GM08714 (cell line): Measurements from ENCODE around the gene PPP2R3A.

Experiments used
- H3K4me3 ChIP-seq: fragments of 200-500 bp; sonication (Bioruptor generic); 2 replicates; pipeline ENCODE4 v1.5.1; 2014; ENCODE audit warnings: mild to moderate bottlenecking, low read length, inconsistent platforms
- ZNF274 ChIP-seq: IDR thresholded peaks from 2 replicates; pipeline ENCODE4 v1.6.1; 2012; ENCODE audit warnings: mild to moderate bottlenecking, low read depth, low read length

PPP2R3A gene

DNA sequence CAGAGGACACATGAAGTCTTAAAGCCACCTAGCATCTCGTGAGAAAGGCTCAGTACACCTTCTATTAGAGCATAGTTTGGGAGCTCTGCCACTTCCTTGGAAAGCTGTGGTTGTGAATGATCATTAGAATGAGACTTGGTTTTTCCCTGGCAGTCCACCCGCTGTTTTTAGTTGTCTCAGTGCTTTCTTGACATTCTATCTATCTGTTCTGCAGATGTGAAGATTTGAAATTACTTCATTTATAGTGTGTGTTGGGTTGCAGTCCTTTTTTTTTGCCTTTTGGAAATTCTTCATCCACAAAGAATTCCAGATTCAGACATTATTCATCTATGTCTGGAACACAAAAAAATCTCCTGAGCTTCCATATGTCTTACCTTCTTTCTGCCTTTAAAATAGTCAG is 23.7 kb downstream of the PPP2R3A start:
- H3K4me3 ChIP-seq = no peak overlapping the region
- no peak for TF ChIP-seq ZNF274

DNA sequence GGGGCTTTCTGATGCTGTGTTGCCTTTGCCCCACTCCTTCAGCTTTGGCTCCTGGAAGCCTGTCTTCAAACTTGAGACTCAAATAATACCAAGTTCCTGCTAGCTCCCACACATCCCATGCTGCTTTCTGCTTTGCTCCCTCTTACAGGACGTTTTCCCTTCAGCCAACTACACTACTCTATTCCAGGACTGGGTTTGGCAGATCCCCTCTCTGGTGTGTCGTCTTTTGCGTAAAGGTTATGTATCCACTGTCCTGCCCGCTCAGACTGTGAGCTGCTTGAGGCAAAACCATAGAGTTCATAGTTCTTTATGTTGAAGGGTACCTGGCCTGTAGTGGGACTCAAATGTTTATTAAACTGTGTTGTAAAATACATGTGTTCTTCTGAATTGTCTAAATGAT is 25.4 kb downstream of the PPP2R3A start:
- TF ChIP-seq ZNF274 = no peak
- no peak overlapping the region for H3K4me3 ChIP-seq

DNA sequence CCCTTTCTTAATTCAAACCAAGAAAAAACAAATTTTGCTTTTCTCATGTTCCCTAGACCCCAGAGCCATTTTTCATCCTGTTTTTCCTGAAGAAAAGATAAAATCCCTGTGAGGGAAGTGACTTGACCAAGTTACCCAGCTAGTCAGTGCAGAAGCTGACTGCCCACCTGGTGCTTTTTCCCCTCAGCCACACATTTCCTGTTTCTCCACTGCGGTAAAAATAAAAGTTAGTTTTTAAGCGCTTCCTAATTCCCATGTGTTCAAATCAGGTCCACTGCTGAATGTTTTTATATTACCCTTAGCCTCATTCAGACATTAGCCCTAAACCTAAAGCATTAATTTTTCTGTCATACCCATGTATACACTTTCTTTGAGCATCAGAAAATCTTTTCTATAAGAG is 26.1 kb downstream of the PPP2R3A start:
- H3K4me3 ChIP-seq = no peak overlapping the region
- no peak for TF ChIP-seq ZNF274

DNA sequence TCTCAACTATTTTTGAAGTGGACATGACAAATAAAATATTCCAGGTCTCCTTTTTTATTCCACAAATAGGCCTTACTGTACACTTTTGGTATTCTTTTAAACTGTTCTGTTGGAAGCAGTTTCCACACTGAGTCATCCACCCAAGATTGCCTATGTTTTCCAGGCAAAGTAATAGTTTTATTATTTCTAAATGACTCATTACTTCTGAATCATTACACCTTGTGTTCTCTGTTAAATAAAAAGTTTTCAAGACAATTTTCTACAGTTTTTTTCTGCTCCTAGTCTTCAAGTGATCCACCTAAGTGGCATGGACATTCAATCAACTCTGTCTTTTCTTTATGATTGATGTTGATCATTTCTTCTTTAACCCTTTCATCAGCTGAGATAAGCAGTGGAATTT is 26.5 kb downstream of the PPP2R3A start:
- TF ChIP-seq ZNF274 = no peak
- no peak overlapping the region for H3K4me3 ChIP-seq

DNA sequence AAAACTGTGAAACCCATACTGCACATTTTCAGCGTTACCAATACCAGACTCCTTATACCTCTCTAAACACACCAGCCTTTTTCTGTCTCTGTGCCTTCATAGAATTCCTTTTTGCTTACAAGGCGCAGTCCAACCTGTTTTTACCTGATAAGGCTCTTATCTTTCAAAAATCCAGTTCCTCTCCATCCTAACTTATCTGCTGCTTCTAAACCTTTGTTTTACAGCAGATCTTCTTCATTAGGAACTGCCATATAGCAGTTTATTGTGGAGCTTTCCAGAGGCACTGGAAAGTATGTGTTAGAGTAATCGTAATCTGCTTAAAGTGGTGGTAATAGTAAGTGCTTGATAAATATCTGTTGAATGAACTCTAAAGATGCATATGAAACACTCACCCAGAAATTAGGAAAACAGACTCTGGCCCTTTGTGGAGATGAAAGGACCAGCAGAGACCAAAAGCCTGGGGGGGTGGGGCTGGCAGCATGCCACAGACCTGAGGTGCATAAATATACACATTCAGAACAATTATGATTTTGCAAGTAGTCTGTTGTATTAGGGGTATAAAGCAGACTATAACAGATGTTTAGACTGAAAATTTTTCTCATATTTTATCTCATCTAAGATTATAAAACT is 29.3 kb downstream of the PPP2R3A start:
- no peak overlapping the region for H3K4me3 ChIP-seq
- TF ChIP-seq ZNF274 = no peak

DNA sequence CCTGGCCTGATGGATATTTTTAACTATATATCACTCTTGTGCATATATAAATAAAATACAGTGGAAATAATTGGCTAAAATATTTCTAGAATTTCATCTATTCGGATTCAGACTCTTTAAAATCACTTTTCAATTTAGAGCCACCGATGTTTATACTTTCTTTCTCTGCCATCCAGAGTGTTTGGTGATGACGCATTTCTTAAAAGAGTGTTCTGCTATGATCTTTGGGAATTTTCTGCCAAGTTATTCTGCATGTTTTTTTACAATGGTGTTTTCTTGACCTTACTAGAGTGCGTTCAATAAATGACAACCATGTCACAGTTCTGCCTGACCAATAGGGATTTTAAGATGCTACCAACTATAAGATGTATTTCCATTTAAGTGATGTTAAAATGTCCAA is 30.2 kb downstream of the PPP2R3A start:
- TF ChIP-seq ZNF274 = no peak
- no peak overlapping the region for H3K4me3 ChIP-seq

DNA sequence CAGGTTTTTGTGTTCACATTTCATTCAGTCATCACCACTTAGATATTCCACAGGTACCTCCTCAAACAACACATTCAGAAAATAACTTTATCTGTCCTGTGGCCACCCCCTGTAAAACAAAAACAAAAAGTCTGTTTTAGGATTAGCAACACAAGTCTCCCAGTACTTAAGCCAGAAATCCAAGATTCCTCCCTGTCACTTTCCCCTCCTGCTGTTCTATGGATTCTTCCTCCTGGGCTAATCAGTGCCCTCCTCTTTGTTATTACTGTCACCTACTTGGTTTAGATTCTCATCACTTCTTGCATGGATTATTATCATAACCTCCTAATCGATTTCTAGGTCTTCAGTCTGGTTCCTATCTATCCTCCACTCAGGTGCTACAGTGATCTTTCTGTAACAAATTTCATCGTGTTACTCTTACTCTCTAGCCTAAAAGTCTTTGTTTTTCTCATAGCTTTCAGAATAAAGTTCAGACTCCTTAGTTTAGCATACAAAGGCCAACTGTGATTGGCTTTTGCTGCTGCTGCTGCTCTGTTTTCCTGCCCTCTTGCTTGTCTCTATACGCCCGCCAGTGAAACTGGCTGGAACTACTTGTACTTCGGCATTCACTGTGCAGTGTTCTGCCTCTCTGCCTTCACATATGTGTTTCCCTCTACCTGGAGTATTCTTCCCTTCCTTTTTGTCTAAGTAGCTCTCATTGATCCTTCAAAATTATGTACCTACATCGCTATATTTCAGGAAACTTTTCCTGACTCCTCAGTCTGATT is 32.2 kb downstream of the PPP2R3A start:
- no peak for TF ChIP-seq ZNF274
- H3K4me3 ChIP-seq = no peak overlapping the region

DNA sequence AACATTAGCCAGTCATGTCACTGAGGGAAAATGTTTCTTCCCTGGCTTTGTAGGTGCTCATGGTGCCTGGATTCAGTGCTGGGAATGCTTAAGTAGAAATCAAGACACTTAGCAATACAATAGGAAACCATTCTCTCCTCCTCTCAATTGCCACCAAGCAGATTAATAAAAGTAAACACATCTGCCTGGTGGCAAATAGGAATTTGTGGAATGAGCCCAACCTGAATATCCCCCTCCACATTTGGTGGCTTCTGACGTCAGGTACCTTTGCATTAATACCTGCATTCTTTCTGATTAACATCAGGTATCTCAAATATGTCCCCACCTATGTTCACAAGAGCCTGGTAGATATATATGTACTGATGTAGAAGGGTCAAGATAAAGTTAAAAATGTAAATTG is 42.7 kb downstream of the PPP2R3A start:
- no peak overlapping the region for H3K4me3 ChIP-seq
- no peak for TF ChIP-seq ZNF274

DNA sequence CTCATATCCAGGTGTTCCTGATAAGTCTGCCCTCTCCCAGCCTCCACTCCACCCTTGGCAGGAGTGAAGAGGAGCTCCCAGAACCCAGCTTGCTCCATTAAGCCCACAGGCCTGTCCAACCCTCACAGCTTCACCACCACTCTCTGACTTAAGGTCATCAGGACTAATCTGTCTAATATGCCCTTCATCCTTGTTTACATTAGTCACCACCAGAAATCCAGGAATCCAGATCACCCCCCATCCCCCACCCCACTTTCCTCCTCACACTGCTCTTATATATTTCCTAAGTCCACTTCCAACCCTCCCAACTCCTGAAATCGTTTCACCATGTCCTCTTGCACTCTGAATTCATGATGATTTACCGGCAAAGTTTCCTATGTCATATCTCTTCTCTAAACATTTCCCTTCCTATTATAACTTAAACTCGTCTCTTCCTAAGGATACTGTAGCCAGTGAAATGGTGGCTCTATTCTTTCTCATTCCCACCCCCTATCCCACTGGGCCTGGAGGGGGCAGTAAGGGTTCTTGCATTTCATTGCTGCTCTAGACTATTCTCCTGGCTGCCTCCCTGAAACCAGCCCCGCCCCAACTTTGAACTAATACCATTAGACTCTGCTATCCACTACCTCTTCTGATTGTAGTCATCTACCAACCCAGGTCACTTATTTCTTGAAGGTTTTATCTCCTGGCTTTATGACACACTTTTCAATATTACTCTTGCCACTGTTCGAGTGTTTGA is 43.4 kb downstream of the PPP2R3A start:
- H3K4me3 ChIP-seq = no peak overlapping the region
- TF ChIP-seq ZNF274 = no peak

DNA sequence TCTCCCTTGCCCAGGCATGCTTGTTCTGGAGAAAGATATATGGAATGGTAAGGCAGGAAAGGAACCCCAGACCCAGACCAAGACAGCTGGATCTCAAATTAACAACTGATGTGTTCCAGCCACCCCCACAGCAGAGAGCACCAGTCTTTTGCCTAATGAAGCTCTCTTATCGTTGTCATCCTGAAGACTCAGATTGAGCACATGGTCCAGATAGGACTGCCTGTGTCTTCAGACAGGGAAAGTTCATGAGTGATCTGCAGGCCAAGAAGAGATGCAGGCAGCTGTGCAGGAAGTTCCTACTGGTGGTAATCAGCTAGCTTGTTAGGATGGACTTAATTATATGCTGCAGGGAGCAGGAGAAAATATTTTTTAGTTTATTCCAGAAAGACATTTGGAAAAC is 53.3 kb downstream of the PPP2R3A start:
- no peak for TF ChIP-seq ZNF274
- no peak overlapping the region for H3K4me3 ChIP-seq

DNA sequence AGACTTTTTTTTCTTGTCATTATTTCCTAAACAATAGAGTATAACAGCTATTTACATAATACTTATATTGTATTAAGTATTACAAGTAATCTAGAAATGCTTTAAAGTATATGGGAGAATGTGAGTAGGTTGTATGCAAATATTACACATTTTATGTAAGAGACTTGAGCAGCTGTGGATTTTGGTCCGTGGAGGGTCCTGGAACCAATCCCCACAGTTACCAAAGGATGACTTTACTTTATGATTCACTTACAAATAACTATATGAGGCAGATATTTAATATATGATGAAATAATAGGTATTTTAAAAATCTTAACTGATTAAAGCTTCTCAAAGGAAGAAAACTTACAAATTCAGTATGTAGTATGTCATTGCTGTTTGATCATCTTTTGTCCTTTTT is 56.3 kb downstream of the PPP2R3A start:
- H3K4me3 ChIP-seq = no peak overlapping the region
- no peak for TF ChIP-seq ZNF274

DNA sequence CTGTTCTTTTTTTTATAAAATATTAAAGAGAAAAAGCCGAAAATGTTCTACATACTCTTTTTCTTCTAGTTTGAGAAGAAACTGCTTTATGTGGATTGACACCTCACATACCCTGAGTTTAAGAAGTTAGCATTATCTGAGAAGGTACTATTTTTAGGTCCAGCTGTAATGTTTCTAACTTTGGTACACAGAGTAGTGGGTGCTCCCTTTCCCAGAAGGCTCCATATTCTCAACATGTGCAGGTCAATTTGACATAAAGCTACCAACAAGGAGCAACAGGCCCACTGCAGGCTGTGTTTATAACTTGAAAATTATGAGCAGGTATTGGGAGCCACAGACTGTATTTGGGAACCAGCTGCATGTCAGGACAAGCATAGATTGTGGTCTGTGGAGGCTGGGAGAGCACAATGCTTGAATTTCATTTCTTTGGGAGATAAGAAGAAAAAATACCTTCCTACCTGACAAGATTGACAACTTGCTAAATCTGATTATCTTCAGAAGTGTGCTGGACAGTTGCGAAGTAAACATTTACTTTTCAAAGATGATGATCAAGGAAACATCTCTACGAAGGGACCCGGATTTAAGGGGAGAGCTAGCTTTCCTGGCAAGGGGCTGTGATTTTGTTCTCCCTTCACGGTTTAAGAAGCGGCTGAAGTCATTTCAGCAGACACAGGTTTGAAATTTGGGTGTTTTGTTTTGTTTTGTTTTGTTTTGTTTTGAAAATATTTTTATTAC is 57.2 kb downstream of the PPP2R3A start:
- H3K4me3 ChIP-seq = no peak overlapping the region
- no peak for TF ChIP-seq ZNF274

DNA sequence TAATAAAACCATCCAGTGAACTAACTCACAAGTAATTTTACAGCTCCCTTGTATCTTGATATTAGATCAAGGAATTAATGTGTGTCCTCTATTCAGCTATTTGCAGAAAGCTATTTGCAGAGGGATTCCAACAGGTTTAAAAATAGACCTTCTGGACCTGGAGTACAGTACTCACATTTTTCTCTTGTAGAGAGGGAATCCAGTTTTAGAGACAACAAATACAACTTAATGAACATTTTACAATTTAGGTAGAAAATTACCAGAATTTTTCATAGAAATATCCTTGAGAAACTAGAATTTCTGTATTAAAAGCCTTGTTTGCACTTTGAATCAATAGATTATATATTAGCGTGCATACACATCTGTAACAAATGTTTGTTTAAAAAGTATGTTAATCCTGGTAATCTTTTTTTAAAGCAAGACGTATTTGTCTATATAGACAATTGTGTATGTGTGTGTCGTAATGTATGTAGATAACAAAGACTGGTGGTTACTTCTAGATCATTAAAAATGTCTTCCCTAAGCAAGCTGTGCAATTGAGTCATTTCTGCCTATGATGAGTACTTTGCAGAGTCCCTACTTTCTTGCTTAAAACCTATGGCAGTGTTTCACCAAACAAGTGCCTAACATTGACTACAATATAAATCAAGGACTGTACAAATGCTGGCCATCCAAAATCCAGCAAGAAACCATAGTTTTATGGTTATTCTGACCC is 57.9 kb downstream of the PPP2R3A start:
- H3K4me3 ChIP-seq = no peak overlapping the region
- no peak for TF ChIP-seq ZNF274

DNA sequence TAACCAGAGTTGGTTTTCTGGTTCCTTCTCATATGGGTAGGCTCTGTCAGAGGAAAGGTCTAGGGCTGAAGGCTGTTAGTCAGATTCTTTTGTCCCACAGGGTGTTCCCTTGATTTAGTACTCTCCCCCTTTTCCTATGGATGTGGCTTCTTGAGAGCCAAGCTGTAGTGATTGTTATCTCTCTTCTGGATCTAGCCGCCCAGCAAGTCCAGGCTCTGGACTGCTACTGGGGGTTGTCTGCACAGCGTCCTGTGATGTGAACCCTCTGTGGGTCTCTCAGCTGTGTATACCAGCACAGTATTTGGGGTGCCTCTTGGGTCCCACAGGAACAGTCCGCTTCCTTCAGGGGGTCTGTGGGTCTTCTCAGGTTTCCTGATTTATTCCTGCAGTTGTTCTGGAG is 70.8 kb downstream of the PPP2R3A start:
- TF ChIP-seq ZNF274 = no peak
- H3K4me3 ChIP-seq = no peak overlapping the region
